H9 (cell line): Measurements from ENCODE around the gene DENND4B. TPM values are rescaled to one million over a fixed set of nuclear protein-coding genes. Genes with fewer than 3 reads are reported as not detected.

Experiments used
- DNase-seq: peaks from one replicate; pipeline ENCODE4 v3.0.0-alpha.2; 2017
- H2AFZ ChIP-seq: one replicate; pipeline ENCODE4 v1.6.1; 2013; ENCODE audit warnings: mild to moderate bottlenecking, low read length, control low read depth, moderate library complexity
- H2AK5ac ChIP-seq: 2 replicates; pipeline ENCODE4 v1.6.1; 2013; ENCODE audit warnings: low read length, control low read depth, mixed read lengths; ENCODE audit not compliant: insufficient read length
- H2BK120ac ChIP-seq: one replicate; pipeline ENCODE4 v1.6.1; 2013; ENCODE audit warnings: low read depth, mild to moderate bottlenecking, low read length, control low read depth, inconsistent platforms; ENCODE audit not compliant: poor library complexity, severe bottlenecking
- H2BK12ac ChIP-seq: 2 replicates; pipeline ENCODE4 v1.6.1; 2013; ENCODE audit warnings: low read length, control low read depth, mixed read lengths, low read depth; ENCODE audit not compliant: insufficient read length
- H2BK15ac ChIP-seq: 2 replicates; pipeline ENCODE4 v1.6.1; 2013; ENCODE audit warnings: low read depth, low read length, control low read depth
- H2BK20ac ChIP-seq: one replicate; pipeline ENCODE4 v1.6.1; 2013; ENCODE audit warnings: low read depth, mild to moderate bottlenecking, low read length, control low read depth, inconsistent platforms; ENCODE audit not compliant: poor library complexity, severe bottlenecking
- H2BK5ac ChIP-seq: 2 replicates; pipeline ENCODE4 v1.6.1; 2013; ENCODE audit warnings: low read length, control low read depth, mixed read lengths; ENCODE audit not compliant: insufficient read length
- H3K14ac ChIP-seq: 2 replicates; pipeline ENCODE4 v1.6.1; 2013; ENCODE audit warnings: low read length, control low read depth; ENCODE audit not compliant: insufficient read depth
- H3K18ac ChIP-seq: 2 replicates; pipeline ENCODE4 v1.6.1; 2013; ENCODE audit warnings: low read depth, mild to moderate bottlenecking, mixed read lengths, low read length, control low read depth; ENCODE audit not compliant: insufficient read length
- H3K23ac ChIP-seq: 2 replicates; pipeline ENCODE4 v1.6.1; 2013; ENCODE audit warnings: low read length, control low read depth, mixed read lengths, low read depth; ENCODE audit not compliant: insufficient read length
- H3K23me2 ChIP-seq: 2 replicates; pipeline ENCODE4 v1.6.1; 2013; ENCODE audit warnings: low read depth, mild to moderate bottlenecking, mixed read lengths, low read length, control low read depth; ENCODE audit not compliant: insufficient read length, poor library complexity, severe bottlenecking
- H3K27ac ChIP-seq: 2 replicates; pipeline ENCODE4 v1.5.1; 2013; ENCODE audit warnings: low read length, control low read depth, mixed read lengths, low read depth; ENCODE audit not compliant: insufficient read length
- H3K27me3 ChIP-seq: 2 replicates; pipeline ENCODE4 v1.6.1; 2013; ENCODE audit warnings: low read length, control low read depth, inconsistent platforms; ENCODE audit not compliant: insufficient read depth
- H3K4ac ChIP-seq: 2 replicates; pipeline ENCODE4 v1.6.1; 2013; ENCODE audit warnings: low read depth, mild to moderate bottlenecking, control low read depth, inconsistent platforms, low read length, moderate library complexity
- H3K4me1 ChIP-seq: 2 replicates; pipeline ENCODE4 v1.6.1; 2013; ENCODE audit warnings: low read length, control low read depth, inconsistent platforms; ENCODE audit not compliant: insufficient read depth
- H3K4me2 ChIP-seq: 2 replicates; pipeline ENCODE4 v1.6.1; 2013; ENCODE audit warnings: low read length, control low read depth, mixed read lengths; ENCODE audit not compliant: insufficient read length, insufficient read depth
- H3K56ac ChIP-seq: 2 replicates; pipeline ENCODE4 v1.6.1; 2013; ENCODE audit warnings: low read depth, mild to moderate bottlenecking, mixed read lengths, low read length, control low read depth; ENCODE audit not compliant: insufficient read length
- H3K79me1 ChIP-seq: 2 replicates; pipeline ENCODE4 v1.6.1; 2013; ENCODE audit warnings: low read depth, mild to moderate bottlenecking, moderate library complexity, low read length, control low read depth, inconsistent platforms; ENCODE audit not compliant: insufficient read depth, poor library complexity, severe bottlenecking
- H3K79me2 ChIP-seq: 2 replicates; pipeline ENCODE4 v1.6.1; 2013; ENCODE audit warnings: low read length, control low read depth, inconsistent platforms; ENCODE audit not compliant: insufficient read depth
- H3K9ac ChIP-seq: 2 replicates; pipeline ENCODE4 v1.6.1; 2013; ENCODE audit warnings: low read length, control low read depth, mixed read lengths; ENCODE audit not compliant: insufficient read length; ENCODE audit errors: extremely low read depth
- H3K9me3 ChIP-seq: one replicate; pipeline ENCODE4 v1.6.1; 2013; ENCODE audit warnings: low read depth, low read length, inconsistent platforms; ENCODE audit not compliant: control insufficient read depth
- H3T11ph ChIP-seq: one replicate; pipeline ENCODE4 v1.6.1; 2013; ENCODE audit warnings: mild to moderate bottlenecking, low read length, control low read depth, inconsistent platforms
- H4K20me1 ChIP-seq: one replicate; pipeline ENCODE4 v1.6.1; 2013; ENCODE audit not compliant: control insufficient read depth, insufficient read length, insufficient read depth
- H4K5ac ChIP-seq: 2 replicates; pipeline ENCODE4 v1.6.1; 2013; ENCODE audit warnings: low read depth, mild to moderate bottlenecking, mixed read lengths, low read length, control low read depth; ENCODE audit not compliant: insufficient read length
- H4K8ac ChIP-seq: replicated peaks from 2 replicates; pipeline ENCODE4 v1.6.1; 2013; ENCODE audit warnings: low read length, control low read depth, mixed read lengths, low read depth; ENCODE audit not compliant: insufficient read length
- H4K91ac ChIP-seq: 2 replicates; pipeline ENCODE4 v1.6.1; 2013; ENCODE audit warnings: low read depth, mild to moderate bottlenecking, moderate library complexity, mixed read lengths, low read length, control low read depth; ENCODE audit not compliant: insufficient read length
- H3K27ac Mint-ChIP-seq, 3 experiments: 2 replicates in 2 of 3; 3 replicates in 1 of 3; pipeline ENCODE4 v1.8.0; 2020 to 2021; ENCODE audit warnings: mixed read lengths in 3 of 3, mild to moderate bottlenecking in 1 of 3, moderate library complexity in 1 of 3
- H3K27me3 Mint-ChIP-seq: 2 replicates; pipeline ENCODE4 v1.8.0; 2021; ENCODE audit warnings: low read depth, mild to moderate bottlenecking, moderate library complexity, mixed read lengths
- H3K36me3 Mint-ChIP-seq, 3 experiments: 2 replicates in 2 of 3; 3 replicates in 1 of 3; pipeline ENCODE4 v1.8.0; 2020 to 2021; ENCODE audit warnings: low read depth in 3 of 3, mixed read lengths in 3 of 3; ENCODE audit not compliant: insufficient read depth in 1 of 3
- H3K4me1 Mint-ChIP-seq, 2 experiments: 2 replicates each; pipeline ENCODE4 v1.8.0; 2020; ENCODE audit warnings: mixed read lengths in 2 of 2
- H3K4me3 Mint-ChIP-seq, 2 experiments: 2 replicates in 1 of 2; 3 replicates in 1 of 2; pipeline ENCODE4 v1.8.0; 2020 to 2021; ENCODE audit warnings: mild to moderate bottlenecking in 2 of 2, mixed read lengths in 2 of 2, moderate library complexity in 1 of 2
- H3K9me3 Mint-ChIP-seq, 2 experiments: 2 replicates in 1 of 2; 3 replicates in 1 of 2; pipeline ENCODE4 v1.8.0; 2020; ENCODE audit warnings: mild to moderate bottlenecking in 2 of 2, mixed read lengths in 2 of 2, moderate library complexity in 1 of 2
- WGBS: extraction: QIAGEN DNeasy Blood & Tissue Kit; methylation state at CpG from one replicate; pipeline ENCODE4 v1.1.7; 2013; ENCODE audit warnings: missing lambda C conversion rate, low lambda C conversion rate, mixed read lengths; ENCODE audit not compliant: insufficient read length; ENCODE audit errors: extremely low coverage; 5-methylcytosine and 5-hydroxymethylcytosine counted together
- total RNA-seq: library from RNA; stranded (reverse); gene quantifications from 2 replicates; pipeline ENCODE4 v1.2.1, GENCODE V29; 2021
- TF ChIP-seq, protein P1 (sequence below): fragments of 200-600 bp; sonication (generic); conservative IDR thresholded peaks from 3 replicates; pipeline ENCODE4 v1.8.0; 2021; ENCODE audit warnings: antibody characterized with exemption, mild to moderate bottlenecking

Gene DENND4B
- total RNA-seq, 1 experiment from 2014 or later = 84.6 TPM

DNA sequence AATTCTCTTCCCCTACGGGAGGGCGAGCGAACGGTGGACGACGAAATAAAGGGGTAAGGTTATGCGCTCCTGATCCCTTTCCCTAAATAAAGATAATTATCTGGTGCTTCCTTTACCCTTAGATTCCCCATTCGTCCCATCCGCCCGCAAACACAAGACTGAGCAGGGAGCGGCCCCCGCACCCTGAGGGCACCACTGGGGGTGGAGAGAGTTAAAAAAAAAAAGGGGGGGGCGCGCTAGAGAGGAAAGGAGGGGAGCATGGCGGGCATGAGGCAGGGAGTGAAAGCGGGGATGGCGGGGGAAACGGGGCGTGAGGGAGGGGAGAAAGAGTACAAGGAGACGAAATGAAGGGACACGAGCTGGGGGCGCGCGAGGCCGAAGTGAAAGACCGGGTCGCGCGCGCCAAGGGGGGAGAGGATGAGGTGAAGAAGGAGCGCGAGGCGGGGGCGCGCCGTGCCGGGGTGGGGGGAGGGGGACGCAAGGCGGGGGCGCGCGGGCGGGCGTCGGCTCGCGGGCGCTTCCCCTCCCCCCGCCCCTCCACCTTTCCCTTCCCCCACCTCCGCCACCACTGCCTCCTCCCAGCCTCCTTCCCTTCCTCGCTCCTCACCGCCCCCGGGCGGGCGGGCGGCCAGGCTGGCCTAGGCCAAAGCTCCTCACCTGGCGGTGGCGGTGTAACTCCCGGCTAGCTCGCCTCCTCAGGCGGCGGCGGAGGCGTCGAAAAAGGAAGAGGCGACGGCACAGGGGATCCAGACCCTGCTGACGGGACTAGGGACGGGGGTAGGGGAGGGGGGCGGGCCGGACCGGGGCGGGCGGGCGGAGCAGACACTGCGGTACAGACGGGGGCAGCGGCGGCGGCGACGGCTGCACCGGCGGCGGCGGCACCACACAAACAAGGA is 24.2 kb downstream of the DENND4B start:
- Histone ChIP-seq H2AK5ac (no peak overlapping the region), H2BK120ac (no peak overlapping the region), H3K79me2 (peaks cover 33% of the 10 kb centered on the region; the same call in 1 of the 2 replicates), H3K4ac (no peak overlapping the region), H4K20me1 (peaks cover 4% of the 10 kb centered on the region), H2BK5ac (peak overlapping the region; percentile 59), H2BK12ac (no peak overlapping the region), H3K79me1 (no peaks in the 10 kb centered on the region), H3T11ph (no peak overlapping the region), H3K4me1 (no peaks in the 10 kb centered on the region; the same call in 1 of the 2 replicates), H3K23me2 (peaks cover 14% of the 10 kb centered on the region), H3K9me3 (no peaks in the 10 kb centered on the region), H3K14ac (peak overlapping the region; percentile 93), H3K9ac (peak overlapping the region; percentile 88), H2AFZ (no peak overlapping the region), H3K27me3 (no peaks in the 10 kb centered on the region), H3K56ac (no peak overlapping the region), H4K8ac (no peak overlapping the region), H2BK15ac (no peak overlapping the region), H3K23ac (no peak overlapping the region), H3K27ac (peak overlapping the region; percentile 53), H3K4me2 (peak overlapping the region; percentile 99), H2BK20ac (no peak overlapping the region), H4K5ac (no peak overlapping the region), H4K91ac (no peak overlapping the region), H3K18ac (peak overlapping the region; percentile 96)
- no peaks in the 10 kb centered on the region for H3K9me3 Mint-ChIP-seq
- no peak for DNase-seq
- H3K4me3 Mint-ChIP-seq = peak overlapping the region; percentile 89 to 94
- H3K36me3 Mint-ChIP-seq = peaks cover 1 to 5% (median 4%) of the 10 kb centered on the region in 3 experiments; a peak in 3 of 7 replicates
- no CpG with 5 or more reads among the region's 86 CpGs for WGBS
- TF ChIP-seq, protein P1, sequence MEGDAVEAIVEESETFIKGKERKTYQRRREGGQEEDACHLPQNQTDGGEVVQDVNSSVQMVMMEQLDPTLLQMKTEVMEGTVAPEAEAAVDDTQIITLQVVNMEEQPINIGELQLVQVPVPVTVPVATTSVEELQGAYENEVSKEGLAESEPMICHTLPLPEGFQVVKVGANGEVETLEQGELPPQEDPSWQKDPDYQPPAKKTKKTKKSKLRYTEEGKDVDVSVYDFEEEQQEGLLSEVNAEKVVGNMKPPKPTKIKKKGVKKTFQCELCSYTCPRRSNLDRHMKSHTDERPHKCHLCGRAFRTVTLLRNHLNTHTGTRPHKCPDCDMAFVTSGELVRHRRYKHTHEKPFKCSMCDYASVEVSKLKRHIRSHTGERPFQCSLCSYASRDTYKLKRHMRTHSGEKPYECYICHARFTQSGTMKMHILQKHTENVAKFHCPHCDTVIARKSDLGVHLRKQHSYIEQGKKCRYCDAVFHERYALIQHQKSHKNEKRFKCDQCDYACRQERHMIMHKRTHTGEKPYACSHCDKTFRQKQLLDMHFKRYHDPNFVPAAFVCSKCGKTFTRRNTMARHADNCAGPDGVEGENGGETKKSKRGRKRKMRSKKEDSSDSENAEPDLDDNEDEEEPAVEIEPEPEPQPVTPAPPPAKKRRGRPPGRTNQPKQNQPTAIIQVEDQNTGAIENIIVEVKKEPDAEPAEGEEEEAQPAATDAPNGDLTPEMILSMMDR = peak; percentile 39; the same call in 2 of the 3 replicates
- H3K4me1 Mint-ChIP-seq = peaks cover 24% of the 10 kb centered on the region in 2 experiments
- no peaks in the 10 kb centered on the region for H3K27me3 Mint-ChIP-seq
- peak overlapping the region; percentile 93 to 98 (median 94) for H3K27ac Mint-ChIP-seq
